Thyroid gland (tissue), 4 donors: ENCODE results near the gene RPL5.

Experiments used
- POLR2A ChIP-seq, 2 donors: fragments of 450-650 bp; IDR thresholded peaks; one replicate each; pipeline ENCODE4 v1.6.1; 2017; ENCODE audit warnings: antibody characterized with exemption in 2 of 2, mild to moderate bottlenecking in 2 of 2, moderate library complexity in 1 of 2
- TF ChIP-seq, protein P1 (sequence below), 6 experiments: fragments of 200-600 bp in 3 of 6; fragments of 450-650 bp in 3 of 6; sonication (generic) in 3 of 6; IDR thresholded peaks; one replicate each; pipeline ENCODE4 v1.5.1; 2016 to 2019; ENCODE audit warnings: antibody characterized with exemption in 6 of 6, mild to moderate bottlenecking in 2 of 6, inconsistent platforms in 1 of 6, moderate library complexity in 1 of 6

GRCh38 chr1:92879316-92879968, 47.6 kb downstream of the RPL5 start:
- TF ChIP-seq, protein P1, sequence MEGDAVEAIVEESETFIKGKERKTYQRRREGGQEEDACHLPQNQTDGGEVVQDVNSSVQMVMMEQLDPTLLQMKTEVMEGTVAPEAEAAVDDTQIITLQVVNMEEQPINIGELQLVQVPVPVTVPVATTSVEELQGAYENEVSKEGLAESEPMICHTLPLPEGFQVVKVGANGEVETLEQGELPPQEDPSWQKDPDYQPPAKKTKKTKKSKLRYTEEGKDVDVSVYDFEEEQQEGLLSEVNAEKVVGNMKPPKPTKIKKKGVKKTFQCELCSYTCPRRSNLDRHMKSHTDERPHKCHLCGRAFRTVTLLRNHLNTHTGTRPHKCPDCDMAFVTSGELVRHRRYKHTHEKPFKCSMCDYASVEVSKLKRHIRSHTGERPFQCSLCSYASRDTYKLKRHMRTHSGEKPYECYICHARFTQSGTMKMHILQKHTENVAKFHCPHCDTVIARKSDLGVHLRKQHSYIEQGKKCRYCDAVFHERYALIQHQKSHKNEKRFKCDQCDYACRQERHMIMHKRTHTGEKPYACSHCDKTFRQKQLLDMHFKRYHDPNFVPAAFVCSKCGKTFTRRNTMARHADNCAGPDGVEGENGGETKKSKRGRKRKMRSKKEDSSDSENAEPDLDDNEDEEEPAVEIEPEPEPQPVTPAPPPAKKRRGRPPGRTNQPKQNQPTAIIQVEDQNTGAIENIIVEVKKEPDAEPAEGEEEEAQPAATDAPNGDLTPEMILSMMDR (IDR thresholded peaks at IDR 0.05), result no peak
- TF ChIP-seq POLR2A (IDR thresholded peaks at IDR 0.05), result no peak
